Suprapubic skin (tissue), 4 donors: ENCODE results near the gene PTGER1. TPM values are rescaled to one million over a fixed set of nuclear protein-coding genes. Genes with fewer than 3 reads are reported as not detected.

Experiments
- DNase-seq, 2 donors: peaks; one replicate each; pipeline ENCODE4 v3.0.0-alpha.2; 2019; ENCODE audit warnings: low spot score in 2 of 2
- H3K27ac ChIP-seq: fragments of 200-600 bp; sonication (generic); one replicate; pipeline ENCODE4 v1.5.1; 2019
- H3K27me3 ChIP-seq: fragments of 200-600 bp; sonication (generic); one replicate; pipeline ENCODE4 v1.5.1; 2019
- H3K36me3 ChIP-seq: fragments of 200-600 bp; sonication (generic); one replicate; pipeline ENCODE4 v1.5.1; 2019
- H3K4me1 ChIP-seq: fragments of 200-600 bp; sonication (generic); one replicate; pipeline ENCODE4 v1.5.1; 2019
- H3K4me3 ChIP-seq: fragments of 200-600 bp; sonication (generic); one replicate; pipeline ENCODE4 v1.5.1; 2019; ENCODE audit warnings: mild to moderate bottlenecking
- H3K9me3 ChIP-seq: fragments of 200-600 bp; sonication (generic); one replicate; pipeline ENCODE4 v1.5.1; 2019
- CTCF ChIP-seq, 2 donors: fragments of 200-600 bp in 1 of 2; fragments of 450-650 bp in 1 of 2; sonication (generic) in 1 of 2; IDR thresholded peaks; one replicate each; pipeline ENCODE4 v1.5.1; 2016 to 2019; ENCODE audit warnings: antibody characterized with exemption in 2 of 2, mild to moderate bottlenecking in 1 of 2, moderate library complexity in 1 of 2
- EP300 ChIP-seq: sonication (generic); formaldehyde crosslinking; IDR thresholded peaks from one replicate; pipeline ENCODE4 v1.6.1; 2017; ENCODE audit warnings: antibody characterized with exemption
- POLR2A ChIP-seq, 2 donors: fragments of 450-650 bp; IDR thresholded peaks; one replicate each; pipeline ENCODE4 v1.6.1; 2017; ENCODE audit warnings: antibody characterized with exemption in 2 of 2, mild to moderate bottlenecking in 2 of 2, moderate library complexity in 2 of 2
- POLR2AphosphoS5 ChIP-seq, 3 donors: sonication (generic); formaldehyde crosslinking; IDR thresholded peaks; one replicate each; pipeline ENCODE4 v1.6.1; 2017; ENCODE audit warnings: antibody characterized with exemption in 3 of 3
- WGBS: methylation state at CpG from one replicate; pipeline ENCODE4 v1.1.5; 2018; 5-methylcytosine and 5-hydroxymethylcytosine counted together
- total RNA-seq, 4 donors: library from RNA; depleted of rRNA; stranded (reverse); fragments of >200 nt; gene quantifications; one replicate each; pipeline ENCODE4 v1.1.0, GENCODE V29; 2016

PTGER1 gene
- total RNA-seq, 4 donors from 2014 or later, result 0.47 TPM; not detected in 3

GRCh38 chr19:14497228-14497921 lies 22.2 kb upstream of the PTGER1 start:
- H3K4me3 ChIP-seq, result no peak overlapping the region
- 45% methylated on average over 5 of the region's 6 CpGs for WGBS
- H3K9me3 ChIP-seq, result no peaks in the 10 kb centered on the region
- TF ChIP-seq EP300 (no peak), POLR2A (IDR thresholded peaks at IDR 0.05) (no peak), CTCF (IDR thresholded peaks at IDR 0.05) (no peak), POLR2AphosphoS5 (IDR thresholded peaks at IDR 0.05) (peak in 1 of 3 donors; percentile 21)
- no peaks in the 10 kb centered on the region for H3K36me3 ChIP-seq
- no peaks in the 10 kb centered on the region for H3K27me3 ChIP-seq
- DNase-seq, result no peak
- H3K4me1 ChIP-seq, result peaks cover 44% of the 10 kb centered on the region
- peak overlapping the region; percentile 94 for H3K27ac ChIP-seq

- peaks cover 2% of the 10 kb centered on the region for H3K36me3 ChIP-seq
- H3K9me3 ChIP-seq, result no peaks in the 10 kb centered on the region
- H3K4me3 ChIP-seq, result peak overlapping the region; percentile 91
- no peak for TF ChIP-seq EP300
- no peak for TF ChIP-seq POLR2AphosphoS5 (IDR thresholded peaks at IDR 0.05)
- TF ChIP-seq CTCF (IDR thresholded peaks at IDR 0.05), result no peak
- no peak for TF ChIP-seq POLR2A (IDR thresholded peaks at IDR 0.05)
- WGBS, result 32% methylated on average over 7 of the region's 7 CpGs
- no peaks in the 10 kb centered on the region for H3K27me3 ChIP-seq
- H3K4me1 ChIP-seq, result peaks cover 44% of the 10 kb centered on the region
- DNase-seq, result no peak
- H3K27ac ChIP-seq, result peak overlapping the region; percentile 94
Observed at GRCh38 chr19:14496834-14497227, 21.7 kb upstream of the PTGER1 start.

GRCh38 chr19:14496029-14496833 lies 21.1 kb upstream of the PTGER1 start, which contains the start of gene GIPC1:
TSS of gene GIPC1 (minus strand) at chr19:14496127. CDS start at chr19:14482976, 13,151 bp downstream.
- DNase-seq, result peak; percentile 97 to 98
- H3K9me3 ChIP-seq, result no peaks in the 10 kb centered on the region
- H3K27ac ChIP-seq, result peak within 1 kb of the TSS; percentile 94
- peaks cover 8% of the 10 kb centered on the region for H3K36me3 ChIP-seq
- no peak for TF ChIP-seq EP300
- peak in 2 of 3 donors; percentile 92 to 96 for TF ChIP-seq POLR2AphosphoS5 (IDR thresholded peaks at IDR 0.05)
- H3K27me3 ChIP-seq, result no peaks in the 10 kb centered on the region
- H3K4me1 ChIP-seq, result peaks cover 44% of the 10 kb centered on the region
- H3K4me3 ChIP-seq, result peak within 1 kb of the TSS; percentile 91
- 3% methylated on average over 37 of the region's 71 CpGs for WGBS

- no peaks in the 10 kb centered on the region for H3K27me3 ChIP-seq
- H3K4me1 ChIP-seq, result peaks cover 44% of the 10 kb centered on the region
- no peak for DNase-seq
- WGBS, result 0% methylated on average over 2 of the region's 28 CpGs
- no peaks in the 10 kb centered on the region for H3K9me3 ChIP-seq
- TF ChIP-seq CTCF (IDR thresholded peaks at IDR 0.05) (no peak), EP300 (no peak), POLR2AphosphoS5 (IDR thresholded peaks at IDR 0.05) (no peak), POLR2A (IDR thresholded peaks at IDR 0.05) (no peak)
- peaks cover 12% of the 10 kb centered on the region for H3K36me3 ChIP-seq
- peak overlapping the region; percentile 94 for H3K27ac ChIP-seq
- peak overlapping the region; percentile 91 for H3K4me3 ChIP-seq
Observed at GRCh38 chr19:14495672-14496028, 20.5 kb upstream of the PTGER1 start.

GRCh38 chr19:14494910-14495671 lies 19.9 kb upstream of the PTGER1 start:
- WGBS, result 0% methylated on average over 7 of the region's 14 CpGs
- no peak for DNase-seq

More at GRCh38 chr19:14494910-14495671, 19.9 kb upstream of the PTGER1 start:
- Histone ChIP-seq H3K27me3 (no peaks in the 10 kb centered on the region), H3K4me1 (peaks cover 44% of the 10 kb centered on the region), H3K36me3 (peaks cover 17% of the 10 kb centered on the region), H3K9me3 (no peaks in the 10 kb centered on the region), H3K27ac (peak overlapping the region; percentile 94), H3K4me3 (peak overlapping the region; percentile 91)
- TF ChIP-seq CTCF (IDR thresholded peaks at IDR 0.05), result no peak
